ENCODE measurements around the gene OSBPL3.

Gene OSBPL3

GRCh38 chr7:24979470-24979862, 512 bp downstream of the OSBPL3 start:
- no peaks in the 10 kb centered on the region for H3K36me3 ChIP-seq (ENCODE audit: control insufficient read depth in 1 of 2, insufficient read depth in 2 of 2, low read length in 2 of 2)
- H3K4me1 ChIP-seq (ENCODE audit: control insufficient read depth in 1 of 2, insufficient read depth in 2 of 2, low read length in 2 of 2) = peaks cover 0 to 12% of the 10 kb centered on the region in 2 donors
- peak overlapping the region; percentile 49 to 77 for H3K4me3 ChIP-seq (ENCODE audit: low read depth in 1 of 2, low read length in 2 of 2)
- no peaks in the 10 kb centered on the region for H3K27me3 ChIP-seq (ENCODE audit: low read depth, low read length)
- no peak overlapping the region for H3K27ac ChIP-seq (ENCODE audit: low read length)
- no peaks in the 10 kb centered on the region for H3K9me3 ChIP-seq (ENCODE audit: control insufficient read depth in 1 of 2, low read length in 2 of 2)

GRCh38 chr7:24978843-24979469, 1.0 kb downstream of the OSBPL3 start:
- H3K4me1 ChIP-seq (ENCODE audit: control insufficient read depth in 1 of 2, insufficient read depth in 2 of 2, low read length in 2 of 2) = peaks cover 0 to 12% of the 10 kb centered on the region in 2 donors
- H3K27ac ChIP-seq (ENCODE audit: low read length) = no peak overlapping the region

DNA sequence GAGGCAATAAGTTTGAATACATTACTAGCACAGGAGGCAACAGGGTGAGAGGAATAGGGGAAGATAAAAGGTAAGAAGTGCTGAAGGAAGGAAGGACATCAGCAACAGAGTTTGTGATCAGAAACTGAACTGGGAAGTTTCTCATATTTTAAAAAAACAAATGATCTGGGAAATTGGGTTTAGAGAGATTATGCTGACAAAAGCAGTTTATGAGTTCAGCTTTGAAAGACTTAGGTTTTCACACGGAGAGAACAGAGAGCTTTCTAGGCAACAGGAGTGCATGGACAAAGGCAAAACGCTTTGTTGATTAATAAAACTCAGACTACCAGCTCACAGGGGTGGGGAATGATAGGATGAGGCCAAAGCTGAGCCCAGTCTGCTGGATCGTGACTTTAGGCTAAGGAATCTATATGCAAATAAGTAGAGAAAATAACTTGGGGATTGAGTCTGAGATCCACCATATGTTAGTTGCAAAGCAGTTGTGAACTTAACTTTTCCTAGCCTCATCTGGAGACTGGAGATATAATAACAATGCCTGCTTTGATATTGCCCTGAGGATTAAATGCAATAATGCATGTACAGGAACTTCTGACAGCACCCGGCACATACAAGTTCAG, 4.2 kb downstream of the OSBPL3 start:
- Histone ChIP-seq H3K4me1 (ENCODE audit: control insufficient read depth in 1 of 2, insufficient read depth in 2 of 2, low read length in 2 of 2) (peaks cover 3 to 7% of the 10 kb centered on the region in 2 donors), H3K36me3 (ENCODE audit: control insufficient read depth in 1 of 2, insufficient read depth in 2 of 2, low read length in 2 of 2) (no peaks in the 10 kb centered on the region), H3K27ac (ENCODE audit: low read length) (no peak overlapping the region), H3K9me3 (ENCODE audit: control insufficient read depth in 1 of 2, low read length in 2 of 2) (no peaks in the 10 kb centered on the region), H3K4me3 (ENCODE audit: low read depth in 1 of 2, low read length in 2 of 2) (no peak overlapping the region), H3K27me3 (ENCODE audit: low read depth, low read length) (no peaks in the 10 kb centered on the region)

More at GRCh38 chr7:24978843-24979469, 1.0 kb downstream of the OSBPL3 start:
- Histone ChIP-seq H3K36me3 (ENCODE audit: control insufficient read depth in 1 of 2, insufficient read depth in 2 of 2, low read length in 2 of 2) (no peaks in the 10 kb centered on the region), H3K9me3 (ENCODE audit: control insufficient read depth in 1 of 2, low read length in 2 of 2) (no peaks in the 10 kb centered on the region), H3K4me3 (ENCODE audit: low read depth in 1 of 2, low read length in 2 of 2) (peak overlapping the region; percentile 49 to 77), H3K27me3 (ENCODE audit: low read depth, low read length) (no peaks in the 10 kb centered on the region)

- H3K4me3 ChIP-seq (ENCODE audit: low read depth in 1 of 2, low read length in 2 of 2) = no peak overlapping the region
- no peaks in the 10 kb centered on the region for H3K9me3 ChIP-seq (ENCODE audit: control insufficient read depth in 1 of 2, low read length in 2 of 2)
- H3K36me3 ChIP-seq (ENCODE audit: control insufficient read depth in 1 of 2, insufficient read depth in 2 of 2, low read length in 2 of 2) = no peaks in the 10 kb centered on the region
- H3K27ac ChIP-seq (ENCODE audit: low read length) = no peak overlapping the region
- no peaks in the 10 kb centered on the region for H3K27me3 ChIP-seq (ENCODE audit: low read depth, low read length)
- H3K4me1 ChIP-seq (ENCODE audit: control insufficient read depth in 1 of 2, insufficient read depth in 2 of 2, low read length in 2 of 2) = peaks cover 0 to 7% of the 10 kb centered on the region in 2 donors
These were observed 4.8 kb downstream of the OSBPL3 start for GRCh38 chr7:24975172-24975571.

DNA sequence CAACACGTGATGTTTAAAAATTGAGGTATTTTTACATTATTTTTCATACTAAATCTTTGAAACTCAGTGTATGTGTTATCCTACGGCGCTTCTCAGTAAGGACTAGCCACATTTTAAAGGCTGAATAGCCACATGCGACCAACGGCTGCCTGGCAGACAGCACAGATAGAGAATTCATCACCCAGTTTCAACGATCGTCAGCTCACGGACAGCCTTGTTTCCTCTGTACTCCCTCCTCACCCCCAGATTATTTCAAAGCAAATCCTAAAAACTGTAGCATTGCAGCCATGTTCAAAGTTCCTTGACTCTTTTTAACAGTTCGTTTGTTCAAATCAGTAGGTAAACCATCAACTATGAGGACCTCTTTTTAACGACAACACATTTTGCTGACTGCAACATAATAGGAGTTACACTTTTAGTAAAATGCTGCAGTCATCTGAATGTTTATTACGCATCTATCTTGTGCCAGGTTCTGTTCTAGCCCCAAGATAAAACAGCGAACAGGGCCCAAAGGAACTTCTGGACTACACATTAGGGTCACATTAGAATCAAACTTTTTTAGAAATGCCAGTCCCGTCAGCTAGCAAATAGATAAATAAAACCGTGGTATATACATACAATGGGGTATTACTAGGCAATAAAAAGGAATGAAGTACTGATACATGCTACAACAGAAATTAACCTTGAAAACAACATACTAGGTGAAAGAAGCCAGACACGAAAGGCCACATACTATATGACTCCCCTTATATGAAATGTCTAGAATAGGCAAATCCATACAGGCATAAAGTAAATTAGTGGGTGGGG, 5.7 kb downstream of the OSBPL3 start:
- Histone ChIP-seq H3K27me3 (ENCODE audit: low read depth, low read length) (no peaks in the 10 kb centered on the region), H3K4me1 (ENCODE audit: control insufficient read depth in 1 of 2, insufficient read depth in 2 of 2, low read length in 2 of 2) (peaks cover 0 to 7% of the 10 kb centered on the region in 2 donors), H3K36me3 (ENCODE audit: control insufficient read depth in 1 of 2, insufficient read depth in 2 of 2, low read length in 2 of 2) (no peaks in the 10 kb centered on the region), H3K27ac (ENCODE audit: low read length) (no peak overlapping the region), H3K4me3 (ENCODE audit: low read depth in 1 of 2, low read length in 2 of 2) (no peak overlapping the region), H3K9me3 (ENCODE audit: control insufficient read depth in 1 of 2, low read length in 2 of 2) (no peaks in the 10 kb centered on the region)

DNA sequence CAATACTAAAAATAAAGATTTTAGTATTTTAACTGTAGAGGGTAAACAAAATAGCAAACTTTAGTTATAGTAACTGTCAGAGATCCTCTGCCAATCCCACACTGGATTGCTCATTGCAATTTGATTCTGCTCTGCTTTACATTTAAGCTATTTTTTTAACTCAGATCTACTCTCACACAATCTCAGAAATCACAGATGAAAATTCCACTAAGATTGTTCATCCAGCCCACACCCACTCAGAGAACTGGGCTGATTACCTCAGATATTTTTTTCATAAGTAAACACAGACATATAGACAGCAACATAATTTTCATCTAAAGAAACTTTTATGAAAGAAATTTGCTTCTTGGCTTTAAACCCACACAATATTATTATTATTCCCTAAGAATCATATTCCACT, 7.0 kb downstream of the OSBPL3 start:
- Histone ChIP-seq H3K27ac (ENCODE audit: low read length) (no peak overlapping the region), H3K4me3 (ENCODE audit: low read depth in 1 of 2, low read length in 2 of 2) (no peak overlapping the region), H3K4me1 (ENCODE audit: control insufficient read depth in 1 of 2, insufficient read depth in 2 of 2, low read length in 2 of 2) (peaks cover 0 to 7% of the 10 kb centered on the region in 2 donors), H3K9me3 (ENCODE audit: control insufficient read depth in 1 of 2, low read length in 2 of 2) (no peaks in the 10 kb centered on the region), H3K27me3 (ENCODE audit: low read depth, low read length) (no peaks in the 10 kb centered on the region), H3K36me3 (ENCODE audit: control insufficient read depth in 1 of 2, insufficient read depth in 2 of 2, low read length in 2 of 2) (no peaks in the 10 kb centered on the region)

DNA sequence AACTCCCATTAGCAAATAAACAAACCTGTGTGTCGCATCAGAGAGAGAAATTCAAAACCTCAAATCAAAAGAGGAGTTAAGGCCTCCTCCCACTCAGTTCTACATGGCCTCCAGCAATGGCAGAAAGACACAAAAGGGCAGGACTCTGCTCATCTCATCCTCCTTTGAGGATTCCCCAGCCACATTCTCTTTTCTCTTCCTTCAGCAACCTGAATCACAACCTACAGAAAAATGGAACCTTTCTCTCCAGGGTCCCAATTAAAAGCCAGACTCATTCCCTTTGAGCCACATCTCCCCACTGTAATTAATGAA, 7.9 kb downstream of the OSBPL3 start:
- Histone ChIP-seq H3K9me3 (ENCODE audit: control insufficient read depth in 1 of 2, low read length in 2 of 2) (no peaks in the 10 kb centered on the region), H3K4me3 (ENCODE audit: low read depth in 1 of 2, low read length in 2 of 2) (no peak overlapping the region), H3K27ac (ENCODE audit: low read length) (no peak overlapping the region), H3K4me1 (ENCODE audit: control insufficient read depth in 1 of 2, insufficient read depth in 2 of 2, low read length in 2 of 2) (peaks cover 0 to 7% of the 10 kb centered on the region in 2 donors), H3K36me3 (ENCODE audit: control insufficient read depth in 1 of 2, insufficient read depth in 2 of 2, low read length in 2 of 2) (no peaks in the 10 kb centered on the region), H3K27me3 (ENCODE audit: low read depth, low read length) (no peaks in the 10 kb centered on the region)

- H3K27me3 ChIP-seq (ENCODE audit: low read depth, low read length) = no peaks in the 10 kb centered on the region
- peaks cover 0 to 7% of the 10 kb centered on the region in 2 donors for H3K4me1 ChIP-seq (ENCODE audit: control insufficient read depth in 1 of 2, insufficient read depth in 2 of 2, low read length in 2 of 2)
- H3K27ac ChIP-seq (ENCODE audit: low read length) = no peak overlapping the region
- no peaks in the 10 kb centered on the region for H3K9me3 ChIP-seq (ENCODE audit: control insufficient read depth in 1 of 2, low read length in 2 of 2)
- H3K36me3 ChIP-seq (ENCODE audit: control insufficient read depth in 1 of 2, insufficient read depth in 2 of 2, low read length in 2 of 2) = no peaks in the 10 kb centered on the region
- H3K4me3 ChIP-seq (ENCODE audit: low read depth in 1 of 2, low read length in 2 of 2) = no peak overlapping the region
These were observed 8.4 kb downstream of the OSBPL3 start for GRCh38 chr7:24971333-24972165.

DNA sequence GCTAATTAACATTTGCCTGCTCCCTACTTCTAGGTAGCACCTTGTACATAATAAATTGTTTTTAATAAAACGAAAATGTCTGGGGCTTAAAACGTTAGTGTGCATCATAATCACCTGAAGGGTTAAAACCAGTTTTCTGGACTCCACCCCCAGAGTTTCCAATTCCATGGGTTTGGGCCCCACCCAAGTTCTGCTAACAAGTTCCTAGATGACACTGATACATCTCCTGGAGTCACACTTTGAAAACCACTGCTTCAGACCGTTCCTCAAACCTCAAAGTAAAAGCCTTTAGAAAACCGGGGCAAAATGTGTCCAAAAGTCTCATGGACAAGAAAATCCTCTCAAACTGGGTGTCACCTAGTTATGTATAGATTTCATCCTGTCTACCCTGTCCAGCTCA, 9.3 kb downstream of the OSBPL3 start:
- Histone ChIP-seq H3K9me3 (ENCODE audit: control insufficient read depth in 1 of 2, low read length in 2 of 2) (no peaks in the 10 kb centered on the region), H3K27ac (ENCODE audit: low read length) (no peak overlapping the region), H3K27me3 (ENCODE audit: low read depth, low read length) (no peaks in the 10 kb centered on the region), H3K36me3 (ENCODE audit: control insufficient read depth in 1 of 2, insufficient read depth in 2 of 2, low read length in 2 of 2) (no peaks in the 10 kb centered on the region), H3K4me3 (ENCODE audit: low read depth in 1 of 2, low read length in 2 of 2) (no peak overlapping the region), H3K4me1 (ENCODE audit: control insufficient read depth in 1 of 2, insufficient read depth in 2 of 2, low read length in 2 of 2) (peaks cover 0 to 7% of the 10 kb centered on the region in 2 donors)

GRCh38 chr7:24968165-24968564, 11.8 kb downstream of the OSBPL3 start:
- H3K27ac ChIP-seq (ENCODE audit: low read length) = no peak overlapping the region
- H3K36me3 ChIP-seq (ENCODE audit: control insufficient read depth in 1 of 2, insufficient read depth in 2 of 2, low read length in 2 of 2) = no peaks in the 10 kb centered on the region
- peaks cover 0 to 7% of the 10 kb centered on the region in 2 donors for H3K4me1 ChIP-seq (ENCODE audit: control insufficient read depth in 1 of 2, insufficient read depth in 2 of 2, low read length in 2 of 2)
- no peak overlapping the region for H3K4me3 ChIP-seq (ENCODE audit: low read depth in 1 of 2, low read length in 2 of 2)
- no peaks in the 10 kb centered on the region for H3K9me3 ChIP-seq (ENCODE audit: control insufficient read depth in 1 of 2, low read length in 2 of 2)
- H3K27me3 ChIP-seq (ENCODE audit: low read depth, low read length) = no peaks in the 10 kb centered on the region

DNA sequence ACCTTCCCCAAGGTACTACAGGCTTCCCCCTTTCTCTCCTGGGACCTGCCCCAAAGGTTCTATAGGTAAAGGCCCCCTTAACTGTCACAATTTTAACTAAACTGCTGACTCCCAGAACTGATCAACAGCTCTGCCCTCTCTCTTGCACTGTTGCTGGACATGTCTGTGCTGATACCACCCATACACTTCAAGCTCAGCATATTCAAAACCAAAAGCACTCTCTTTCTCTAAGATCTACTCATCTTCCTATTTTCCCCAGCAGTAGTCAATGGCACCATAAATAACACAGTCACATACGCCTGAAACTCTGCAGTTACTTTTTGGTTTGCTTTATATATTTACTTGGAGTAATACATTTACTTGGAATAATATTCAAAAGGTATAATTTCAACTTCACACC, 12.3 kb downstream of the OSBPL3 start:
- Histone ChIP-seq H3K9me3 (ENCODE audit: control insufficient read depth in 1 of 2, low read length in 2 of 2) (no peaks in the 10 kb centered on the region), H3K27ac (ENCODE audit: low read length) (no peak overlapping the region), H3K4me1 (ENCODE audit: control insufficient read depth in 1 of 2, insufficient read depth in 2 of 2, low read length in 2 of 2) (peaks cover 0 to 7% of the 10 kb centered on the region in 2 donors)

More for the DNA sequence above, 12.3 kb downstream of the OSBPL3 start:
- Histone ChIP-seq H3K4me3 (ENCODE audit: low read depth in 1 of 2, low read length in 2 of 2) (no peak overlapping the region), H3K36me3 (ENCODE audit: control insufficient read depth in 1 of 2, insufficient read depth in 2 of 2, low read length in 2 of 2) (no peaks in the 10 kb centered on the region), H3K27me3 (ENCODE audit: low read depth, low read length) (no peaks in the 10 kb centered on the region)

All from muscle layer of duodenum (tissue), 2 donors.